Measurements from ENCODE around the gene CLSTN2.

The CLSTN2 gene

DNA sequence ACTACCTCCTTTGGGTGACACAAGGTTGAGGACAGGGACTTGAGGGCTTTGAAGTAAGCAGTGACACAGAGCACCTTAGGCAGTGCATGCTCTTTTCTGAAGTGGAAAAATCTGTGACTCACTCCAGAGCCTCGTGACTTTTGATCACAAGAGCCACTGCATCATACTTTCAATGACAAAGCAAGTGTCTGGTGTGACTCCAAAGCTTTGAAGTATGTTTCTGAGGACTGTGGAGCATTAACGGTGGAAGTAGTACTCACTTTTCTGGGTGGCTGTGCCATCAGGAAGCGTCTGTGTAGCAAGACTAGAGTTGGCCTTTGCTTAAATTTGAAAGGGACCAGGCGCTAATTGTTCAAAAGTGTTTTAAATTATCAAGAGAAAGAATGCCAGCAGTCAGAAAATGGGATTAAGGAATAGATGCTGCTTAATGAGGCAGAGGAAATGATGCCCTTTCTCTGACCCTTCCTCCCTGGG, 532.2 kb downstream of the CLSTN2 start:
- ChIA-PET POLR2A (no interaction called here), CTCF (no interaction called here)
- Histone ChIP-seq H3K27ac (ENCODE audit: extremely low read depth, low read depth, low read length) (no peak overlapping the region), H3K36me3 (ENCODE audit: control insufficient read depth in 2 of 2, insufficient read depth in 1 of 2, low read length in 2 of 2) (no peaks in the 10 kb centered on the region), H3K4me3 (ENCODE audit: low read depth, low read length) (no peak overlapping the region), H3K9me3 (ENCODE audit: control insufficient read depth, insufficient read depth, low read depth, low read length) (no peaks in the 10 kb centered on the region), H3K4me1 (ENCODE audit: control insufficient read depth, insufficient read depth, low read length) (0 out of 2 replicates have a peak, but pooled peaks cover 2% of the 10 kb centered on the region)
- TF ChIP-seq ZNF571 (tag by site-specific recombination; IDR thresholded peaks at IDR 0.05) (no peak), ZNF660 (tag by site-specific recombination; IDR thresholded peaks at IDR 0.05) (no peak), ZNF394 (tag by site-specific recombination; IDR thresholded peaks at IDR 0.05; ENCODE audit: borderline replicate concordance) (peak; percentile 37; the same call in 1 of the 2 replicates), ZNF354C (tag by site-specific recombination; IDR thresholded peaks at IDR 0.05; ENCODE audit: borderline replicate concordance, low read depth) (no peak), ZNF629 (tag by site-specific recombination; IDR thresholded peaks at IDR 0.05) (peak; percentile 65), ZNF24 (tag by site-specific recombination; IDR thresholded peaks at IDR 0.05) (0 out of 2 replicates have a peak, but pooled peaks have one; percentile 42), ZNF169 (tag by site-specific recombination; IDR thresholded peaks at IDR 0.05) (no peak), ZNF366 (tag by site-specific recombination; conservative IDR thresholded peaks at IDR 0.05) (peak; percentile 51), SCRT2 (tag by site-specific recombination; IDR thresholded peaks at IDR 0.05) (no peak), ZNF214 (tag by site-specific recombination; IDR thresholded peaks at IDR 0.05; ENCODE audit: borderline replicate concordance) (no peak), ZNF776 (tag by site-specific recombination; IDR thresholded peaks at IDR 0.05; ENCODE audit: borderline replicate concordance) (no peak), INSM2 (tag by site-specific recombination; IDR thresholded peaks at IDR 0.05) (no peak), PRDM1 (tag by site-specific recombination; IDR thresholded peaks at IDR 0.05) (no peak), KLF1 (tag by site-specific recombination; IDR thresholded peaks at IDR 0.05) (no peak), ZBTB21 (tag by site-specific recombination; IDR thresholded peaks at IDR 0.05) (0 out of 2 replicates have a peak, but pooled peaks have one; percentile 32), EGR2 (tag by site-specific recombination; IDR thresholded peaks at IDR 0.05; ENCODE audit: low read depth) (no peak), ZBTB17 (tag by site-specific recombination; IDR thresholded peaks at IDR 0.05) (no peak), ZNF16 (tag by site-specific recombination; IDR thresholded peaks at IDR 0.05; ENCODE audit: low read depth) (no peak)
- TF ChIP-seq, protein P1, sequence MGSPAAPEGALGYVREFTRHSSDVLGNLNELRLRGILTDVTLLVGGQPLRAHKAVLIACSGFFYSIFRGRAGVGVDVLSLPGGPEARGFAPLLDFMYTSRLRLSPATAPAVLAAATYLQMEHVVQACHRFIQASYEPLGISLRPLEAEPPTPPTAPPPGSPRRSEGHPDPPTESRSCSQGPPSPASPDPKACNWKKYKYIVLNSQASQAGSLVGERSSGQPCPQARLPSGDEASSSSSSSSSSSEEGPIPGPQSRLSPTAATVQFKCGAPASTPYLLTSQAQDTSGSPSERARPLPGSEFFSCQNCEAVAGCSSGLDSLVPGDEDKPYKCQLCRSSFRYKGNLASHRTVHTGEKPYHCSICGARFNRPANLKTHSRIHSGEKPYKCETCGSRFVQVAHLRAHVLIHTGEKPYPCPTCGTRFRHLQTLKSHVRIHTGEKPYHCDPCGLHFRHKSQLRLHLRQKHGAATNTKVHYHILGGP (tag by site-specific recombination; IDR thresholded peaks at IDR 0.05), result no peak
- TF ChIP-seq, protein P2, sequence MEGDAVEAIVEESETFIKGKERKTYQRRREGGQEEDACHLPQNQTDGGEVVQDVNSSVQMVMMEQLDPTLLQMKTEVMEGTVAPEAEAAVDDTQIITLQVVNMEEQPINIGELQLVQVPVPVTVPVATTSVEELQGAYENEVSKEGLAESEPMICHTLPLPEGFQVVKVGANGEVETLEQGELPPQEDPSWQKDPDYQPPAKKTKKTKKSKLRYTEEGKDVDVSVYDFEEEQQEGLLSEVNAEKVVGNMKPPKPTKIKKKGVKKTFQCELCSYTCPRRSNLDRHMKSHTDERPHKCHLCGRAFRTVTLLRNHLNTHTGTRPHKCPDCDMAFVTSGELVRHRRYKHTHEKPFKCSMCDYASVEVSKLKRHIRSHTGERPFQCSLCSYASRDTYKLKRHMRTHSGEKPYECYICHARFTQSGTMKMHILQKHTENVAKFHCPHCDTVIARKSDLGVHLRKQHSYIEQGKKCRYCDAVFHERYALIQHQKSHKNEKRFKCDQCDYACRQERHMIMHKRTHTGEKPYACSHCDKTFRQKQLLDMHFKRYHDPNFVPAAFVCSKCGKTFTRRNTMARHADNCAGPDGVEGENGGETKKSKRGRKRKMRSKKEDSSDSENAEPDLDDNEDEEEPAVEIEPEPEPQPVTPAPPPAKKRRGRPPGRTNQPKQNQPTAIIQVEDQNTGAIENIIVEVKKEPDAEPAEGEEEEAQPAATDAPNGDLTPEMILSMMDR (tag by site-specific recombination; IDR thresholded peaks at IDR 0.05), result no peak

DNA sequence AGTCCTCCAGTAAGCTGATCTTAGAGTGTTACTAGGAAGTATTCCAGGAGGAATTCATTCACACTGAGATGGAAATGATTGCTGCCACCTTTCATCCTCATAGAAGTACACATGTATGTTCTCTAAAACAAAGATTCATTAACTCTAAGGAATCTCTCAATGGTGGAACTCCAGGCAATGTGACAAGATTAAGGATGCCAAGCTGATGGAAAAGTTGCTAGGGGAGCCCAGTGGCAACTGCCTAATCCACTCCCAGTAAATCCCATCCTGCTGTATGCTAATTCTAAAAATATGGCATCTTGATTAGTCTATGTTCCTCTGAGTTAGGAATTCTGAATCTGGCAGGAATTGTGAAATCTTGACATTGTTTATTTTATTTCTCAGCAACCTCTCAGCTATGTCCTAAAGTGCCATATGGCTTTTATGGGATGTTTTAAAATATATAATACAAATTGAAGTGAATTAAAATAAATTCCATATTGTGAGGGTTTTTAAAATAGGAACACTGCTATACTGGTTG, 532.9 kb downstream of the CLSTN2 start:
- H3K36me3 ChIP-seq (ENCODE audit: control insufficient read depth in 2 of 2, insufficient read depth in 1 of 2, low read length in 2 of 2), result no peaks in the 10 kb centered on the region
- no peak overlapping the region for H3K27ac ChIP-seq (ENCODE audit: extremely low read depth, low read depth, low read length)
- H3K4me3 ChIP-seq (ENCODE audit: low read depth, low read length), result no peak overlapping the region
- TF ChIP-seq ZNF830 (tag by site-specific recombination; IDR thresholded peaks at IDR 0.05; ENCODE audit: low read depth), result no peak
- TF ChIP-seq ZNF571 (tag by site-specific recombination; IDR thresholded peaks at IDR 0.05), result no peak
- no peaks in the 10 kb centered on the region for H3K9me3 ChIP-seq (ENCODE audit: control insufficient read depth, insufficient read depth, low read depth, low read length)
- ChIA-PET CTCF (no interaction called here), POLR2A (no interaction called here)
- H3K4me1 ChIP-seq (ENCODE audit: control insufficient read depth, insufficient read depth, low read length), result 0 out of 2 replicates have a peak, but pooled peaks cover 2% of the 10 kb centered on the region

Data from HEK293 (cell line).